ENCODE measurements around the gene SNED1.

DNA sequence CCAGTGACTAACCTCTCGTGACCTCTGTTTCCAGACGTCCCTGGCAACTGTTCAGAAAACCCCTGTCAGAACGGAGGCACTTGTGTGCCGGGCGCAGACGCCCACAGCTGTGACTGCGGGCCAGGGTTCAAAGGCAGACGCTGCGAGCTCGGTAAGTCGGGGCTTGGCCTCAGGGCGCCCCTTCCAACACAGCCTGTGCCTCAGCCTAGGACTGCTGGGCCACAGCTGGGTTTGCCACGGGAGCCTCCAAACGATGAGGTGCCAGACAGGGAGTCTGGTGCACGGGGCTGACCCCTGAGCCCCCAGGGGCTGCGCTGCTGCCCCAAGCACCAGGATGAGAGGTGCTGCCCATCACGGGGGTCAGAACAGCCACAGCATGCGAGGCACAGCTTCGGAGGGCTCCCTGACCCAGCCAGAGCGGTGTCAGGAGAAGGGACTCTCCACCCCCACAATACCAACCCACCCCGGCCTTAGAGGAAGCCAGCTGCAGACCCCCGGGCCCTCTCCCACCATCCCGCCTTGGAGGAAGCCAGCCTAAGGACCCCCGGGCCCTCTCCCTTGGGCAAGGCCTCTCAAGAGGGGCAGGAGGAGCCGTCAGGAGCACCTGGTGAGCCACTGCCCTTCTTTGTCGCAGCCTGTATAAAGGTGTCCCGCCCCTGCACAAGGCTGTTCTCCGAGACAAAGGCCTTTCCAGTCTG, 83.4 kb downstream of the SNED1 start:
- TF ChIP-seq, protein P1, sequence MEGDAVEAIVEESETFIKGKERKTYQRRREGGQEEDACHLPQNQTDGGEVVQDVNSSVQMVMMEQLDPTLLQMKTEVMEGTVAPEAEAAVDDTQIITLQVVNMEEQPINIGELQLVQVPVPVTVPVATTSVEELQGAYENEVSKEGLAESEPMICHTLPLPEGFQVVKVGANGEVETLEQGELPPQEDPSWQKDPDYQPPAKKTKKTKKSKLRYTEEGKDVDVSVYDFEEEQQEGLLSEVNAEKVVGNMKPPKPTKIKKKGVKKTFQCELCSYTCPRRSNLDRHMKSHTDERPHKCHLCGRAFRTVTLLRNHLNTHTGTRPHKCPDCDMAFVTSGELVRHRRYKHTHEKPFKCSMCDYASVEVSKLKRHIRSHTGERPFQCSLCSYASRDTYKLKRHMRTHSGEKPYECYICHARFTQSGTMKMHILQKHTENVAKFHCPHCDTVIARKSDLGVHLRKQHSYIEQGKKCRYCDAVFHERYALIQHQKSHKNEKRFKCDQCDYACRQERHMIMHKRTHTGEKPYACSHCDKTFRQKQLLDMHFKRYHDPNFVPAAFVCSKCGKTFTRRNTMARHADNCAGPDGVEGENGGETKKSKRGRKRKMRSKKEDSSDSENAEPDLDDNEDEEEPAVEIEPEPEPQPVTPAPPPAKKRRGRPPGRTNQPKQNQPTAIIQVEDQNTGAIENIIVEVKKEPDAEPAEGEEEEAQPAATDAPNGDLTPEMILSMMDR (conservative IDR thresholded peaks at IDR 0.05; ENCODE audit: low read length): no peak
- TF ChIP-seq EZH2phosphoT487 (IDR thresholded peaks at IDR 0.05; ENCODE audit: borderline replicate concordance): no peak

All from Loucy (cell line).